ENCODE data around the gene NTM. TPM values are rescaled to one million over a fixed set of nuclear protein-coding genes. Genes with fewer than 3 reads are reported as not detected.

The NTM gene
- polyA plus RNA-seq, 1 donor from 2014 or later: not detected

GRCh38 chr11:131802440-131803115, 432.2 kb downstream of the NTM start:
- Mint-ChIP-seq H3K27me3 (no peaks in the 10 kb centered on the region), H3K36me3 (no peaks in the 10 kb centered on the region), H3K4me1 (no peaks in the 10 kb centered on the region), H3K4me3 (no peak overlapping the region), H3K27ac (no peak overlapping the region), H3K9me3 (peaks cover 0 to 4% (median 0%) of the 10 kb centered on the region in 3 donors)

- Mint-ChIP-seq H3K9me3 (peaks cover 0 to 4% (median 0%) of the 10 kb centered on the region in 3 donors), H3K4me3 (no peak overlapping the region), H3K27ac (no peak overlapping the region), H3K36me3 (no peaks in the 10 kb centered on the region), H3K27me3 (no peaks in the 10 kb centered on the region), H3K4me1 (no peaks in the 10 kb centered on the region)
Measured at GRCh38 chr11:131807876-131808275, 437.5 kb downstream of the NTM start.

- Mint-ChIP-seq H3K27me3 (no peaks in the 10 kb centered on the region), H3K36me3 (no peaks in the 10 kb centered on the region), H3K4me1 (no peaks in the 10 kb centered on the region), H3K4me3 (no peak overlapping the region), H3K9me3 (peaks cover 0 to 7% (median 0%) of the 10 kb centered on the region in 3 donors), H3K27ac (no peak overlapping the region)
Measured at GRCh38 chr11:131808470-131808869, 438.1 kb downstream of the NTM start.

- H3K27ac Mint-ChIP-seq: no peak overlapping the region
- H3K36me3 Mint-ChIP-seq: no peaks in the 10 kb centered on the region
- peaks cover 0 to 4% (median 0%) of the 10 kb centered on the region in 3 donors for H3K9me3 Mint-ChIP-seq
- H3K4me1 Mint-ChIP-seq: no peaks in the 10 kb centered on the region
- no peaks in the 10 kb centered on the region for H3K27me3 Mint-ChIP-seq
- H3K4me3 Mint-ChIP-seq: no peak overlapping the region
Measured at GRCh38 chr11:131809203-131809918, 438.9 kb downstream of the NTM start.

GRCh38 chr11:131810541-131810940, 440.1 kb downstream of the NTM start:
- H3K4me3 Mint-ChIP-seq: no peak overlapping the region
- H3K36me3 Mint-ChIP-seq: no peaks in the 10 kb centered on the region
- peaks cover 0 to 1% (median 0%) of the 10 kb centered on the region in 3 donors for H3K4me1 Mint-ChIP-seq
- no peak overlapping the region for H3K27ac Mint-ChIP-seq
- peaks cover 0 to 4% (median 0%) of the 10 kb centered on the region in 3 donors for H3K9me3 Mint-ChIP-seq
- no peaks in the 10 kb centered on the region for H3K27me3 Mint-ChIP-seq

GRCh38 chr11:131811383-131811782, 441.0 kb downstream of the NTM start:
- H3K9me3 Mint-ChIP-seq: peaks cover 0 to 4% (median 0%) of the 10 kb centered on the region in 3 donors
- peaks cover 0 to 1% (median 0%) of the 10 kb centered on the region in 3 donors for H3K4me1 Mint-ChIP-seq
- H3K27ac Mint-ChIP-seq: no peak overlapping the region
- H3K36me3 Mint-ChIP-seq: no peaks in the 10 kb centered on the region
- no peak overlapping the region for H3K4me3 Mint-ChIP-seq
- H3K27me3 Mint-ChIP-seq: no peaks in the 10 kb centered on the region

- no peak overlapping the region for H3K4me3 Mint-ChIP-seq
Measured at GRCh38 chr11:131814108-131814507, 443.7 kb downstream of the NTM start.

GRCh38 chr11:131815590-131815989, 445.2 kb downstream of the NTM start:
- Mint-ChIP-seq H3K27me3 (no peaks in the 10 kb centered on the region), H3K27ac (no peak overlapping the region), H3K4me1 (peaks cover 0 to 1% (median 0%) of the 10 kb centered on the region in 3 donors), H3K9me3 (peaks cover 0 to 4% (median 0%) of the 10 kb centered on the region in 3 donors), H3K4me3 (no peak overlapping the region), H3K36me3 (no peaks in the 10 kb centered on the region)

More at GRCh38 chr11:131814108-131814507, 443.7 kb downstream of the NTM start:
- Mint-ChIP-seq H3K9me3 (peaks cover 0 to 4% (median 0%) of the 10 kb centered on the region in 3 donors), H3K4me1 (peaks cover 0 to 1% (median 0%) of the 10 kb centered on the region in 3 donors), H3K27ac (no peak overlapping the region), H3K27me3 (no peaks in the 10 kb centered on the region), H3K36me3 (no peaks in the 10 kb centered on the region)

GRCh38 chr11:131816051-131816450, 445.6 kb downstream of the NTM start:
- peaks cover 0 to 1% (median 0%) of the 10 kb centered on the region in 3 donors for H3K4me1 Mint-ChIP-seq
- H3K27ac Mint-ChIP-seq: no peak overlapping the region
- peaks cover 0 to 4% (median 0%) of the 10 kb centered on the region in 3 donors for H3K9me3 Mint-ChIP-seq
- no peaks in the 10 kb centered on the region for H3K36me3 Mint-ChIP-seq
- no peaks in the 10 kb centered on the region for H3K27me3 Mint-ChIP-seq
- no peak overlapping the region for H3K4me3 Mint-ChIP-seq

GRCh38 chr11:131817687-131818188, 447.3 kb downstream of the NTM start:
- Mint-ChIP-seq H3K9me3 (peaks cover 0 to 4% (median 0%) of the 10 kb centered on the region in 3 donors), H3K27me3 (no peaks in the 10 kb centered on the region), H3K36me3 (no peaks in the 10 kb centered on the region), H3K4me1 (peaks cover 0 to 1% (median 0%) of the 10 kb centered on the region in 3 donors), H3K27ac (no peak overlapping the region), H3K4me3 (no peak overlapping the region)

GRCh38 chr11:131819865-131820264, 449.4 kb downstream of the NTM start:
- Mint-ChIP-seq H3K4me1 (no peaks in the 10 kb centered on the region), H3K9me3 (no peaks in the 10 kb centered on the region), H3K36me3 (no peaks in the 10 kb centered on the region)

GRCh38 chr11:131822506-131822905, 452.1 kb downstream of the NTM start:
- Mint-ChIP-seq H3K36me3 (no peaks in the 10 kb centered on the region), H3K27me3 (peaks cover 2% of the 10 kb centered on the region), H3K9me3 (no peaks in the 10 kb centered on the region), H3K27ac (no peak overlapping the region), H3K4me3 (no peak overlapping the region), H3K4me1 (no peaks in the 10 kb centered on the region)

More at GRCh38 chr11:131819865-131820264, 449.4 kb downstream of the NTM start:
- H3K4me3 Mint-ChIP-seq: no peak overlapping the region
- H3K27me3 Mint-ChIP-seq: peaks cover 2% of the 10 kb centered on the region
- H3K27ac Mint-ChIP-seq: no peak overlapping the region

- Mint-ChIP-seq H3K4me3 (no peak overlapping the region), H3K4me1 (no peaks in the 10 kb centered on the region), H3K27me3 (peaks cover 2% of the 10 kb centered on the region), H3K9me3 (no peaks in the 10 kb centered on the region), H3K36me3 (no peaks in the 10 kb centered on the region), H3K27ac (no peak overlapping the region)
Measured at GRCh38 chr11:131823772-131824171, 453.4 kb downstream of the NTM start.

- Mint-ChIP-seq H3K4me1 (no peaks in the 10 kb centered on the region), H3K4me3 (no peak overlapping the region), H3K36me3 (no peaks in the 10 kb centered on the region), H3K27ac (no peak overlapping the region), H3K27me3 (peaks cover 2% of the 10 kb centered on the region), H3K9me3 (no peaks in the 10 kb centered on the region)
Measured at GRCh38 chr11:131824771-131825170, 454.4 kb downstream of the NTM start.

- H3K27me3 Mint-ChIP-seq: peaks cover 2% of the 10 kb centered on the region
Measured at GRCh38 chr11:131827430-131827829, 457.0 kb downstream of the NTM start.

More at GRCh38 chr11:131827430-131827829, 457.0 kb downstream of the NTM start:
- Mint-ChIP-seq H3K4me1 (no peaks in the 10 kb centered on the region), H3K27ac (no peak overlapping the region), H3K36me3 (no peaks in the 10 kb centered on the region), H3K4me3 (no peak overlapping the region), H3K9me3 (no peaks in the 10 kb centered on the region)

All from IgD-negative memory B cell (primary cell).